ENCODE measurements around the gene NPIPB6.
"Not testable (repeated sequence)": the region's sequence is repeated elsewhere in the genome, so short reads cannot be mapped to it uniquely, and the experiment has no call there.

- not testable (repeated sequence) for TF ChIP-seq CTCF (conservative IDR thresholded peaks at IDR 0.05; ENCODE audit: low read depth in 2 of 2); EZH2 (IDR thresholded peaks at IDR 0.05; ENCODE audit: low read depth, unreplicated experiment); ZNF114 (CRISPR knock-in tag; IDR thresholded peaks at IDR 0.05); ZNF331 (CRISPR knock-in tag; IDR thresholded peaks at IDR 0.05; ENCODE audit: low read depth); POLR2AphosphoS5 (IDR thresholded peaks at IDR 0.05; ENCODE audit: low read depth); REST (IDR thresholded peaks at IDR 0.05; ENCODE audit: unreplicated experiment); ETS1 (IDR thresholded peaks at IDR 0.05); CREB1 (CRISPR knock-in tag; IDR thresholded peaks at IDR 0.05; ENCODE audit: low read depth); EZH2phosphoT487 (IDR thresholded peaks at IDR 0.05; ENCODE audit: unreplicated experiment); JUNB (IDR thresholded peaks at IDR 0.05; ENCODE audit: unreplicated experiment); STAT1 (IDR thresholded peaks at IDR 0.05; ENCODE audit: unreplicated experiment); NANOG (IDR thresholded peaks at IDR 0.05; ENCODE audit: borderline replicate concordance)
Measured at GRCh38 chr16:28330981-28331380, 32.3 kb downstream of the NPIPB6 start.
